HCT116 (cell line): ENCODE data around the gene PDE8A.

Experiments used
- POLR2A ChIP-seq: IDR thresholded peaks from 2 replicates; pipeline ENCODE4 v1.7.0; 2011; ENCODE audit warnings: borderline replicate concordance; ENCODE audit not compliant: insufficient read depth, insufficient read length; ENCODE audit errors: extremely low read depth
- POLR2AphosphoS5 ChIP-seq: IDR thresholded peaks from 2 replicates; pipeline ENCODE4 v1.6.1; 2011; ENCODE audit warnings: mild to moderate bottlenecking, low read depth, low read length, moderate library complexity

DNA sequence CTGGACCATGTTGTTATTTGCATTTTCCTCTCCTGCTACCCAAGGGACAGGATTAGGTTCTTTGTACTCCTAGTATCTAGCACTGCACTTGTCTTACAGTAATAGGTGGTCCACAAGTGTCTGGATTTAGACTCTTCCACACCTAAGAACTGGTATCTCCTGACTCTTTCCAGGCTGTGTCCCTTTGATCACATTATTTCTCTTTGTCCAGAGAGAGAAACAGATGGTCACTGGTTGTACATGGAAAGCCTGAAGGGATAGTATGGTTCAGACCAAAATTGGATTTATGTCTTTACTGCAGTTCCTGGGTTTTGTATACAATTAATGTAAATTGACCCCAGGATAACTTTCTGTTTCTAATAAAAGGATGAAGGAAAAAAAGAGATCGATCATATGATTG is 64.0 kb downstream of the PDE8A start:
- no peak for TF ChIP-seq POLR2AphosphoS5
- no peak for TF ChIP-seq POLR2A
